GM13977 (cell line): ENCODE measurements around the gene KCTD2.

Source experiments
- DNase-seq: peaks from one replicate; pipeline ENCODE4 v3.0.0; 2012; ENCODE audit warnings: low spot score
- CTCF ChIP-seq: IDR thresholded peaks from 2 replicates; pipeline ENCODE4 v1.5.1; 2012; ENCODE audit warnings: mild to moderate bottlenecking, control low read depth; ENCODE audit not compliant: insufficient read depth; ENCODE audit errors: extremely low read depth, missing control alignments
- in situ Hi-C: fragments of 300-500 bp; cut with MboI; formaldehyde crosslinking; loops from one replicate; pipeline ENCODE4 v1.12.0; 2022; ENCODE audit warnings: low sequenced_read_pairs, low pct_unique_long_range_greater_than_20kb, mixed read lengths, inconsistent platforms; ENCODE audit not compliant: unreplicated experiment

The KCTD2 gene

GRCh38 chr17:75086496-75087181 is 39.6 kb downstream of the KCTD2 start:
- in situ Hi-C loops = no loop called here
- DNase-seq = no peak
- no peak for TF ChIP-seq CTCF

GRCh38 chr17:75087182-75087557 is 40.1 kb downstream of the KCTD2 start:
- in situ Hi-C loops = no loop called here
- no peak for TF ChIP-seq CTCF

GRCh38 chr17:75087558-75088453 is 40.8 kb downstream of the KCTD2 start, which contains the start of gene SLC16A5:
TSS of gene SLC16A5 (plus strand) at chr17:75087954. CDS start at chr17:75093637, 5,683 bp downstream.
- in situ Hi-C loops = no loop called here
- DNase-seq = peak; percentile 66
- TF ChIP-seq CTCF = no peak

More at GRCh38 chr17:75087182-75087557, 40.1 kb downstream of the KCTD2 start:
- no peak for DNase-seq

- no peak for TF ChIP-seq CTCF
- no peak for DNase-seq
These were observed 41.7 kb downstream of the KCTD2 start for GRCh38 chr17:75088465-75089417.

GRCh38 chr17:75090871-75091854 is 44.1 kb downstream of the KCTD2 start:
- DNase-seq = no peak
- no peak for TF ChIP-seq CTCF
- in situ Hi-C loops = no loop called here

More at GRCh38 chr17:75088465-75089417, 41.7 kb downstream of the KCTD2 start:
- in situ Hi-C loops = no loop called here
